Activated T-cell treated with anti-CD3 and anti-CD28 coated beads, Interleukin-2, amount 50 U/mL, for 48 hours (primary cell): ENCODE data around the gene UBE2U.

Source experiments
- DNase-seq, 2 experiments: peaks; one replicate each; pipeline ENCODE4 v3.0.0-alpha.2; 2020

The UBE2U gene

DNA sequence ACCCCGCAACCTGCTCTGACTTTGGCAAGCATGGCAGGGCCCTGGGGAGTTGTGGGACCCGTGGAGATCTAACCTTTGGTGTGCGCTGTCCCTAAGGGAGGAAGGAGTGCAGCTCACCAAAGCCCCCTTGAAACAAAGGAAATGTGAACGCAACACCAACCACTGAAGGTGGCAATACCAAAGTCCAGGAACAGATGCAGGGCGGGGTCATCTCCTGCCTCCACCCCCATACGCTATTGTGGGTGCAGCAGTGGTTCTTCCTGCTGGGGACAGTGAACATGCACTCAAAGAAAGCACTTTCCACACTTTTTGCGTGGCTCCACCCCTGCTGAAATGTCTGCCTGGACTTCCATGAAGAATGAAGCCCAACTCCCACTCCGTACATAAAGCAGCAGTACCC, 93.0 kb downstream of the UBE2U start:
- no peak for DNase-seq

GRCh38 chr1:64302194-64302593, 98.8 kb downstream of the UBE2U start:
- DNase-seq: no peak

DNA sequence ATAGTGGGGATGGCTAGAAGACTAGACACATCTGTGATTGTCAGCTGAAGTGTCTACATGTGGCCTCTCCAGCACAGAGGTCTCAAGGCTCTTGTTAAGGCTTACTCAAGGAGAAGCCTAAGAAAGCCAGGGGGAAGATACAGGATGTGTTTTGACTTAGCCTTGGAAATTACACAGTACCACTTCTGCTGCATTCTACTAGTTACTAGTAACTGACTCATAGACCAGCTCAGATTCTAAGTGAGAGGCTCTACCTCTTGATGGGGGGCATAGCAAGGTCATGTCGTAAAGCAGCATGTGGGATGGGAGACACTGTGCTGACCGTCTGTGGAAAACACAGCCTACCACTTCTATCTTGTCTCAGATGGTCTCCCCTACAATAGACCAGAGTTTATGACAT, 99.5 kb downstream of the UBE2U start:
- DNase-seq: no peak

GRCh38 chr1:64304823-64305222, 101.4 kb downstream of the UBE2U start:
- no peak for DNase-seq

DNA sequence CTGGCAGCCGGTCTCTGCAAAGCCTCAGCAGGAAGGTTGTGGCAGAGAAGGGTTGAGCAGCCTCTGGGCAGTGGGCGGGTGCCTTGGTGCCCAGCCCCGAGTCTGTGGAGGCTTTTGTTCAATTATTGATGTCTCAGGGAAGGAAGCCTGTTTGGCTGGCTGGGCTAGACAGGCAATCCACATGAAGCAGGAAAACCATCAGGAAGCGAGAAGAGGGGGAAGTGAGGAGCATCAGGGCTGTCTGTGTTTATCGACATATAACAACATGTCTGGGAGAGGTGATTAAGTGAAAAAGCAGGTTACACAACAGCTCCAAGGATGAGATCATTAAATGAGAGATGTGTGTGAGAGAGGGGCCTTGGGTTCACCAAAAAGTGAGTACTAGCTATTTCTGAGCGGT, 105.4 kb downstream of the UBE2U start:
- no peak for DNase-seq

DNA sequence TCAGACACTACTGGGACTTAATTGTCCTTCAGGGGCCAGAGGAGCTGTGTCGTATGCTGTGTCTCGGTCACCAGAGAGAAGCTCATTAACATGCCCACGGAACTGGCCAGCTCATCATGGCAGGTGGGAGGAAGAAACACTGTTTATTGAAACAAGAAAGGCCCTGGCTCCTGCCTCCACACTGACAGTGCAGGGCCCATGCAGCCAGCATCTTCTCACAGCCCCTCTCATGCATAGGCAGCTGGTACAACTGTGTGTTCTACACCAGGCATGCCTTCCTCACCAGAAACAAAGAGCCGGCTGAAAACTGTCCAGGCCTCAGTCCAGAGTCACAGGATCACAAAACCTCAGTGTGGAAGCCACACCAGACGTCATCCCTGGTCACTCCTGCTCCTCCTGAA, 106.0 kb downstream of the UBE2U start:
- no peak for DNase-seq

DNA sequence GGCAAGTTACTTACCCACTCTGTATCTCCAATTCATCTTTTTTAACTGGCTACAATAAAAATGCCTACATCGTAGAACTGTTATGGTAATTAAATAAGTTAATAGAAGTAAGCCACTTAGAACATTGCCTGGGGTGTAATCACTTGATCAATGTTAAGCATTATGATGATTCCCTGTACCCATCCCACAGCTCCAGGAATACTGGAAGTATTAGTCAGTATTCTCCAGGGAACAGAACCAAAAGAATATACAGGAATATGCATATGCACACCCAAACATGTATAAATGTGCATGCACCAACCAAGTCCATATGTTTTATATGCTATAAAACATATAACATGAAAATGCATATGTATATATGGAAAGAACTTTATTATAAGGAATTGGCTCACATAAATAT, 107.3 kb downstream of the UBE2U start:
- DNase-seq: no peak

- no peak for DNase-seq
Observed at GRCh38 chr1:64312431-64312830, 109.0 kb downstream of the UBE2U start.

DNA sequence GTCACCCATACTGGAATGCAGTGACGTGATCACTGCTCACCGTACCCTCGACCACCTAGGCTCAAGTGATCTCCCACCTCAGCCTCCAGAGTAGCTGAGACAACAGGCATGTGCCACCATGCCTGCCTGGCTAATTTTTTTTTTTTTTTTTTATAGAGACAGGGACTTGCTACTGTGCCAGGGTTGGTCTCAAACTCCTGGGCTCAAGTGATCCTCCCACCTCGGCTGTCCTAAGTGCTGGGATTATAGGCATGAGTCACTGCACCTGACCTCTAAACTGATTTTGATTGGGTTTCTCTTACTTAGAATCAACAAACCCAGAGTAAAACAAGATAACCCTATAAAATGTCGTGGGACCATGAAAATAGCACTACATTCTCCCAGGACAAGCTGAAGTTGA, 112.0 kb downstream of the UBE2U start:
- DNase-seq: no peak
